ENCODE measurements around the gene CAMKK1. TPM values are rescaled to one million over a fixed set of nuclear protein-coding genes. Genes with fewer than 3 reads are reported as not detected.

CAMKK1 gene
- total RNA-seq, 1 experiment from 2014 or later: 16.3 TPM

DNA sequence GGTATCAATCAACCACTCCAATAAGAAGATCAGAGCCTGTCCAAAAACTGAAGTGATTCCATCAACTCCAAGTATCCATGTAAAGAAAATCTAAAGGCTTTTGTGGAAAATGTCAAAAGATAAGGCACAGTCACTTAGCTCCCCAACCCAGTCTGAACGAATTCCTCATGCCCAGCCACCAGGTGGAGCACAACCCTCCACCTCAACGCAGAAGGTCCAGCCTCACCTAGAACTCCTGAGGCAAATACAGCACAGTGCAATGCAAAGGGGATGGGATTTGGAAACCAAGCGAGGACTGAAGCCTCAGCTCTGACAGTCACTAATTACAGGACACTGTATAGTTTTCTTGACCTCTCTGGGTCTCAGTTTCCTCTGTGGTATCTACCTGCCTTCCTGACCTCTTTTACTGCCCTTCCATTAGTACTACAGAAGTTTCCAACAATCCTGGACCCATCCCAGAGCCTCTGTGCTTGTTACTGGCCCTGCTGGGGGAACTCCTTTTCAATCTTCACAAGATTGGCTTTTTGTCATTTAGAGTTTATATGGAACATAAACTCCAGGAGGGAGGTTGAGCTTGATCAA lies 48.8 kb downstream of the CAMKK1 start:
- Histone ChIP-seq H3K79me2 (ENCODE audit: low read depth) (peaks cover 39% of the 10 kb centered on the region), H3K4me2 (peak overlapping the region; percentile 83; the same call in 1 of the 2 replicates), H3K9me3 (ENCODE audit: insufficient read depth, low read depth) (no peaks in the 10 kb centered on the region), H3K4me3 (no peak overlapping the region), H2AFZ (no peak overlapping the region), H3K27me3 (ENCODE audit: insufficient read depth, low read depth) (no peaks in the 10 kb centered on the region), H3K4me1 (replicated peaks; ENCODE audit: insufficient read depth) (peaks cover 12% of the 10 kb centered on the region), H3K27ac (no peak overlapping the region), H3K9me2 (ENCODE audit: insufficient read depth) (no peaks in the 10 kb centered on the region), H4K20me1 (ENCODE audit: insufficient read depth) (peaks cover 18% of the 10 kb centered on the region; the same call in 1 of the 2 replicates), H3F3A (ENCODE audit: insufficient read depth, low read depth) (peaks cover 7% of the 10 kb centered on the region; the same call in 1 of the 2 replicates), H3K36me3 (ENCODE audit: low read depth) (peaks cover 8% of the 10 kb centered on the region; the same call in 1 of the 2 replicates)
- no TSS peak for BruUV-seq (replicated peaks)
- peak; percentile 46 to 59 for DNase-seq
- POLR2A ChIA-PET (ENCODE audit: unreplicated experiment): no interaction called here
- peak; percentile 76 for TF ChIP-seq CTCF (conservative IDR thresholded peaks at IDR 0.05)
- no peak for TF ChIP-seq EZH2 (IDR thresholded peaks at IDR 0.05; ENCODE audit: low read depth)
- intact Hi-C loops (cut with micrococcal nuclease; ENCODE audit: unreplicated experiment): loop anchor here (10.0 kb wide), 1 partner anchor 301 kb away; the partner anchor contains the start of genes CYB5D2 and ZZEF1
- CTCF ChIA-PET: interaction anchor here (0.6 to 1.5 kb wide), 7 partner anchors 16 to 1726 kb away, joined by 3 to 6 read pairs (median 4); no protein-coding TSS in a partner anchor

DNA sequence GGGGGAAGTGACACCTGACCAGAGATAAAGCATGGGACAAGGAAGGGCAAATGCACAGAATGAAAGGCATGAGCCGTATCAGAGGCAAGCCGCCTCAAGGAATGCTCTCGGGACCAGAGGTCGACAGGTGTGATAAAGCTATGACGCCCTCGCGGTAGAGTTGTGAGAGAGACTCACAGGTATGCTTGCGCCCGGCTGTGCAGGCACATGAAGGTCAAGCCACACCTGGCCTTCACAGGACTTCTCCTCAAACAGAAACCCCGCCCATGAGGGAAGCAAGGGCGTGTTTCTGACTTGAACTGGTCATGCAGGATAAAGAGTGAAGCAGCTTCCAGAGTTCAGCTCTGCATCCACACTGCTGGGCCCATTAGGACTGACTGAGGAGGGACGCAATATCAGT lies 54.6 kb downstream of the CAMKK1 start:
- no peak for TF ChIP-seq EZH2 (IDR thresholded peaks at IDR 0.05; ENCODE audit: low read depth)
- no peak for TF ChIP-seq CTCF (conservative IDR thresholded peaks at IDR 0.05)
- Histone ChIP-seq H3K9me3 (ENCODE audit: insufficient read depth, low read depth) (no peaks in the 10 kb centered on the region), H3K27ac (no peak overlapping the region), H3K79me2 (ENCODE audit: low read depth) (peaks cover 29% of the 10 kb centered on the region), H2AFZ (no peak overlapping the region), H3K9me2 (ENCODE audit: insufficient read depth) (no peaks in the 10 kb centered on the region), H3K27me3 (ENCODE audit: insufficient read depth, low read depth) (no peaks in the 10 kb centered on the region), H3K36me3 (ENCODE audit: low read depth) (peaks cover 18% of the 10 kb centered on the region), H4K20me1 (ENCODE audit: insufficient read depth) (peaks cover 15% of the 10 kb centered on the region; the same call in 1 of the 2 replicates), H3K4me1 (replicated peaks; ENCODE audit: insufficient read depth) (peaks cover 9% of the 10 kb centered on the region), H3F3A (ENCODE audit: insufficient read depth, low read depth) (peaks cover 13% of the 10 kb centered on the region; the same call in 1 of the 2 replicates), H3K4me3 (no peak overlapping the region), H3K4me2 (peak overlapping the region; percentile 10; the same call in 1 of the 2 replicates)
- ChIA-PET CTCF (interaction anchor here (0.5 to 1.0 kb wide), 6 partner anchors 11 to 305 kb away, joined by 3 to 8 read pairs (median 4); partner anchors contain the start of genes CYB5D2 and ZZEF1), POLR2A (ENCODE audit: unreplicated experiment) (interaction anchor here (0.7 kb wide), 1 partner anchor 736 kb away, joined by 5 read pairs; no protein-coding TSS in a partner anchor)
- BruUV-seq (replicated peaks): no TSS peak
- peak; percentile 86 to 93 for DNase-seq
- intact Hi-C loops (cut with micrococcal nuclease; ENCODE audit: unreplicated experiment): no loop called here

- H3K27me3 ChIP-seq (ENCODE audit: insufficient read depth, low read depth): no peaks in the 10 kb centered on the region
- intact Hi-C loops (cut with micrococcal nuclease; ENCODE audit: unreplicated experiment): no loop called here
- no peaks in the 10 kb centered on the region for H3K9me3 ChIP-seq (ENCODE audit: insufficient read depth, low read depth)
- peaks cover 13% of the 10 kb centered on the region; the same call in 1 of the 2 replicates for H3F3A ChIP-seq (ENCODE audit: insufficient read depth, low read depth)
- peaks cover 20% of the 10 kb centered on the region for H3K36me3 ChIP-seq (ENCODE audit: low read depth)
- DNase-seq: no peak
- POLR2A ChIA-PET (ENCODE audit: unreplicated experiment): interaction anchor here (0.6 kb wide), 1 partner anchor 273 kb away, joined by 15 read pairs; no protein-coding TSS in a partner anchor
- TF ChIP-seq CTCF (conservative IDR thresholded peaks at IDR 0.05): no peak
- TF ChIP-seq EZH2 (IDR thresholded peaks at IDR 0.05; ENCODE audit: low read depth): no peak
- peaks cover 19% of the 10 kb centered on the region for H3K79me2 ChIP-seq (ENCODE audit: low read depth)
- H3K4me3 ChIP-seq: no peak overlapping the region
- peaks cover 9% of the 10 kb centered on the region for H3K4me1 ChIP-seq (replicated peaks; ENCODE audit: insufficient read depth)
- CTCF ChIA-PET: no interaction called here
- H3K4me2 ChIP-seq: no peak overlapping the region
- H4K20me1 ChIP-seq (ENCODE audit: insufficient read depth): peaks cover 15% of the 10 kb centered on the region; the same call in 1 of the 2 replicates
- no peak overlapping the region for H3K27ac ChIP-seq
- H2AFZ ChIP-seq: no peak overlapping the region
- H3K9me2 ChIP-seq (ENCODE audit: insufficient read depth): no peaks in the 10 kb centered on the region
- no TSS peak for BruUV-seq (replicated peaks)
Measured at GRCh38 chr17:3836551-3836950, 56.3 kb downstream of the CAMKK1 start.
